ENCODE data around the gene CDT1.

Gene CDT1

DNA sequence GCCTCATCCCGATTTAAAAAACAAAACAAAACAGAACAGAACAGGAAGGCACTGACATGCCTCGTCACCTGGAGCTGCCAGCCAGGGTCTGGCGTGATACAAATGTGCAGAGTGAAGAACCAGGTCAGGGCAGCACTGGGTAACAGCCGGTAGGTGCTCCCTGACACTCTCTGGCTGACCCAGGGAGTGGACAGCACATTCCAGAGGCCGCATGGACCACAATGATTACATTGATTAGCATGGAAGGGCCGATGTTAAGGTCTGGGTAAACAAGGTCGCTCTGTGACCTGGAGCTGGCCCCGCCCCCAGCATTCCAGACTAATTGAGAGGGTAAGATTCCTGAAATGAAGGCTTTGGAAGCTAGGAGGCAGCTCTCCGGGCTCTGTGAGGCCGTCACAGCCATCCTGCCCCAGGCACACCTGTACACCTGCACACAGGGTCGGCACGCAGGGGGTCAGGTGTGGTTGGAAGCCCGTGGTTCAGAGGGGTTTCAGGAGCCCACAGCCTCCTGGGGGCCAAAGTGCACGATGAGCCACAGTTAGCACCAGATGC is 40.0 kb upstream of the CDT1 start:
- H2AFZ ChIP-seq, result no peak overlapping the region
- TF ChIP-seq, protein P1, sequence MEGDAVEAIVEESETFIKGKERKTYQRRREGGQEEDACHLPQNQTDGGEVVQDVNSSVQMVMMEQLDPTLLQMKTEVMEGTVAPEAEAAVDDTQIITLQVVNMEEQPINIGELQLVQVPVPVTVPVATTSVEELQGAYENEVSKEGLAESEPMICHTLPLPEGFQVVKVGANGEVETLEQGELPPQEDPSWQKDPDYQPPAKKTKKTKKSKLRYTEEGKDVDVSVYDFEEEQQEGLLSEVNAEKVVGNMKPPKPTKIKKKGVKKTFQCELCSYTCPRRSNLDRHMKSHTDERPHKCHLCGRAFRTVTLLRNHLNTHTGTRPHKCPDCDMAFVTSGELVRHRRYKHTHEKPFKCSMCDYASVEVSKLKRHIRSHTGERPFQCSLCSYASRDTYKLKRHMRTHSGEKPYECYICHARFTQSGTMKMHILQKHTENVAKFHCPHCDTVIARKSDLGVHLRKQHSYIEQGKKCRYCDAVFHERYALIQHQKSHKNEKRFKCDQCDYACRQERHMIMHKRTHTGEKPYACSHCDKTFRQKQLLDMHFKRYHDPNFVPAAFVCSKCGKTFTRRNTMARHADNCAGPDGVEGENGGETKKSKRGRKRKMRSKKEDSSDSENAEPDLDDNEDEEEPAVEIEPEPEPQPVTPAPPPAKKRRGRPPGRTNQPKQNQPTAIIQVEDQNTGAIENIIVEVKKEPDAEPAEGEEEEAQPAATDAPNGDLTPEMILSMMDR (IDR thresholded peaks at IDR 0.05), result no peak
- no peaks in the 10 kb centered on the region for H3K36me3 ChIP-seq (ENCODE audit: control insufficient read depth, insufficient read depth, low read length)
- H3K9ac ChIP-seq, result no peak overlapping the region
- no peak overlapping the region for H3K4me3 ChIP-seq (ENCODE audit: low read depth, low read length)
- H3K9me3 ChIP-seq (ENCODE audit: control insufficient read depth, low read length), result no peaks in the 10 kb centered on the region
- peaks cover 14% of the 10 kb centered on the region for H3K79me2 ChIP-seq
- no peaks in the 10 kb centered on the region for H3K27me3 ChIP-seq (ENCODE audit: control insufficient read depth, insufficient read depth, low read length)
- no peak overlapping the region for H3K27ac ChIP-seq
- H3K4me1 ChIP-seq, result peaks cover 2% of the 10 kb centered on the region
- H3K4me2 ChIP-seq (ENCODE audit: low read length), result no peak overlapping the region

DNA sequence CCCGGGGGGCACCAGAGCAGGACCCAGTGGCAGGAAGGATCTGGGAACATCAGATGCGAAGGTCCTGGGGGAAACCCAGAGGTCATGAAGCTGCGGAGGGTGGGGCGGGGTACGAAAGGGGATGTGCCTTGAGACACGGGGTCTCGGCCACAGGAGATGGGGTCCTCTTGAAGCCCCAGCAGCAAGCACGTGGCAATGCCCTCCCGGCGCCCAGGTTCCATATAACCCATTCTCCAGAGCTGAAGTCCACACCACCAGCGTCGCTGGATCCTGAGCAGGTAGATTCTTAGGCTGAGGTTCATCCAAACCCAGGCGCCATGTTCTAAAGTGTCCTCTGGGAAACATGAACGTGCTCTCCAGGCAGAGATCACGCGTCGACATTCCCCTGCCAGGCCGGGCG is 39.5 kb upstream of the CDT1 start:
- no peak overlapping the region for H2AFZ ChIP-seq
- H3K4me2 ChIP-seq (ENCODE audit: low read length), result no peak overlapping the region
- H3K4me1 ChIP-seq, result peaks cover 2% of the 10 kb centered on the region
- no peak overlapping the region for H3K27ac ChIP-seq
- H3K4me3 ChIP-seq (ENCODE audit: low read depth, low read length), result no peak overlapping the region
- no peaks in the 10 kb centered on the region for H3K36me3 ChIP-seq (ENCODE audit: control insufficient read depth, insufficient read depth, low read length)
- H3K9me3 ChIP-seq (ENCODE audit: control insufficient read depth, low read length), result no peaks in the 10 kb centered on the region
- TF ChIP-seq, protein P1 (IDR thresholded peaks at IDR 0.05), result no peak
- no peak overlapping the region for H3K9ac ChIP-seq
- H3K79me2 ChIP-seq, result peaks cover 16% of the 10 kb centered on the region
- no peaks in the 10 kb centered on the region for H3K27me3 ChIP-seq (ENCODE audit: control insufficient read depth, insufficient read depth, low read length)

DNA sequence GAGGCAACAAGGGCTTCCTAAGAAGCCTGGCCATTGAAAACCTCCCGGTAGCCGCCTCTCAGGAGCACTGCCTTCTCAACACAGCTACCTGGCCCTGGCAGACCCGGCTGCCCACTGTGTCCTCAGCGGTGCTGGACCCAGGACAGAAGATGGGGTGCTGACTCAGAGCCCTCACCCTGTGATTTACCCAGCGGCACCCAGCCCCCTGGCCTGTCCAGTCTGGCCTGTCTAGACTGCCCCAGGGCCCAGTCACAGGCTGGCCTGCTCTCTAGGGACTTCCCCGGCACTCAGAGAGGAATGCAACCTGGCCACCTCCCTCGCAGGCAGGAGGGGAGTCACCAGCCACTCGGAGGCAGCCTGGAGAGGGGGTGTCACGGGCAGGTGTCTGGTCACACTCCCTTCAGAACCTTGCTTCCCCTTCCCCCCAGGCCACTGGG is 38.7 kb upstream of the CDT1 start:
- Histone ChIP-seq H3K4me1 (peaks cover 2% of the 10 kb centered on the region), H3K27ac (no peak overlapping the region)

DNA sequence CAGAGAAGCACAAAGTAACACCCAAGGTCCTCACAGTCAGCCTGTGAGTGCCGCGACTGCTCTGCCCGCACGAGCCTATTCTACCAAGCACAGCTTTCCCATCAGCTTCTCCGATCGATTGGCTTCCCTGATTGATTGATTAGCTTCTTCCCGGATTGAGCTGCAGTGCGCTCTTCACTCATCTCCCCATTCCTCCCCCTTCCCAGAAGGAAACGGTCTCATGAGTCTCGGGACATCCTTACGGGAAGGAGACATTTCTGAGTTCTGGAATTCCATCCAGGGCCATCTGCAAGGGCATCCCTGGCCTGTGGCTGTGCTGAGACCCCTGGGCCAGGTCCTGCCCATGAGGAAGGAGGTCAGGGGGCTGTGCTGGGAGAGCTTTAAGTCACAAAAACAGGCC is 36.6 kb upstream of the CDT1 start:
- peaks cover 16% of the 10 kb centered on the region for H3K4me1 ChIP-seq
- H3K36me3 ChIP-seq (ENCODE audit: control insufficient read depth, insufficient read depth, low read length), result no peaks in the 10 kb centered on the region
- no peak overlapping the region for H3K27ac ChIP-seq
- H3K4me3 ChIP-seq (ENCODE audit: low read depth, low read length), result no peak overlapping the region
- H3K9ac ChIP-seq, result no peak overlapping the region
- no peaks in the 10 kb centered on the region for H3K9me3 ChIP-seq (ENCODE audit: control insufficient read depth, low read length)
- H3K79me2 ChIP-seq, result peaks cover 17% of the 10 kb centered on the region
- H3K4me2 ChIP-seq (ENCODE audit: low read length), result no peak overlapping the region
- H3K27me3 ChIP-seq (ENCODE audit: control insufficient read depth, insufficient read depth, low read length), result no peaks in the 10 kb centered on the region
- no peak overlapping the region for H2AFZ ChIP-seq
- TF ChIP-seq, protein P1 (IDR thresholded peaks at IDR 0.05), result no peak

More for the DNA sequence above, 38.7 kb upstream of the CDT1 start:
- TF ChIP-seq, protein P1 (IDR thresholded peaks at IDR 0.05), result no peak
- Histone ChIP-seq H3K9me3 (ENCODE audit: control insufficient read depth, low read length) (no peaks in the 10 kb centered on the region), H3K4me2 (ENCODE audit: low read length) (no peak overlapping the region), H3K9ac (no peak overlapping the region), H3K79me2 (peaks cover 16% of the 10 kb centered on the region), H3K27me3 (ENCODE audit: control insufficient read depth, insufficient read depth, low read length) (no peaks in the 10 kb centered on the region), H3K36me3 (ENCODE audit: control insufficient read depth, insufficient read depth, low read length) (no peaks in the 10 kb centered on the region), H2AFZ (no peak overlapping the region), H3K4me3 (ENCODE audit: low read depth, low read length) (no peak overlapping the region)

DNA sequence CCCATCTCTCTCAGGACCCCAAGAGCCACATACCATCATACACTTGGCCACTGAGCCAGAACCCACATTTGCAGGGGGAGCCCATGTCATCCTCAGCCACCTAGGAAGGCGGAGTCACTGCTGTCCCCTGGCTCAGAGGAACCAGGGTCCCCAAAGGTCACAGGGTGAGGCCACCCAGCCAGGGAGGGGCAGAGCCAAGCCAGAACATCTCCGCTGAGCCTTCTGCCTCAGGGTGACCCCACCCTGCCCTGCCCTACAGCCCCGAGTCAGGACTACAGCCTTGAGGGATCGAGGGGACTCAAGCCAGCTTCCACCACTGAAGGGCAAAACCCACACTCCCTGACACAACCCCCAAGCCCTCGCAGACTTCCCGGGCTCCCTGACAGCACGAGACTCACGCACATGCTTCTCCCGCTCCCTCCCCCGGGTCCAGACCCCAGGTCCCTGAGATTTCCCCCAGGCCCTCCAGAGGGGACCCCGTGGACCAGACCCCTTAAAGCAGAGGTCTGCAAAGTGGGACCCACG is 36.0 kb upstream of the CDT1 start:
- Histone ChIP-seq H3K9ac (no peak overlapping the region), H2AFZ (no peak overlapping the region), H3K27me3 (ENCODE audit: control insufficient read depth, insufficient read depth, low read length) (no peaks in the 10 kb centered on the region), H3K9me3 (ENCODE audit: control insufficient read depth, low read length) (no peaks in the 10 kb centered on the region), H3K27ac (no peak overlapping the region), H3K4me3 (ENCODE audit: low read depth, low read length) (no peak overlapping the region), H3K4me1 (peaks cover 13% of the 10 kb centered on the region), H3K4me2 (ENCODE audit: low read length) (no peak overlapping the region), H3K36me3 (ENCODE audit: control insufficient read depth, insufficient read depth, low read length) (no peaks in the 10 kb centered on the region), H3K79me2 (peaks cover 12% of the 10 kb centered on the region)
- TF ChIP-seq, protein P1 (IDR thresholded peaks at IDR 0.05), result no peak
